NCI-H82 treated with DMSO at 0.1 percent for 48 hours (cell line): ENCODE results near the gene TOR1B.

Experiments used
- DNase-seq: peaks from one replicate; lab custom pipeline; 2025; ENCODE audit not compliant: unreplicated experiment; lab: John Stamatoyannopoulos, UW

TOR1B gene

GRCh38 chr9:129840034-129840433 lies 37.0 kb downstream of the TOR1B start:
- DNase-seq: no peak

GRCh38 chr9:129841071-129841470 lies 38.1 kb downstream of the TOR1B start:
- DNase-seq: peak; percentile 36

GRCh38 chr9:129845373-129845772 lies 42.4 kb downstream of the TOR1B start:
- DNase-seq: peak; percentile 78

- no peak for DNase-seq
These were observed 45.9 kb downstream of the TOR1B start for GRCh38 chr9:129848712-129849441.

- DNase-seq: no peak
These were observed 46.9 kb downstream of the TOR1B start for GRCh38 chr9:129849901-129850300.

GRCh38 chr9:129850821-129851550 lies 48.0 kb downstream of the TOR1B start:
- DNase-seq: no peak

- no peak for DNase-seq
These were observed 48.8 kb downstream of the TOR1B start for GRCh38 chr9:129851821-129852220.

- DNase-seq: no peak
These were observed 49.6 kb downstream of the TOR1B start for GRCh38 chr9:129852579-129852978.

GRCh38 chr9:129853614-129854013 lies 50.6 kb downstream of the TOR1B start:
- no peak for DNase-seq

GRCh38 chr9:129854588-129855110 lies 51.7 kb downstream of the TOR1B start:
- DNase-seq: no peak

- DNase-seq: no peak
These were observed 54.2 kb downstream of the TOR1B start for GRCh38 chr9:129857207-129857606.

GRCh38 chr9:129858167-129858962 lies 55.4 kb downstream of the TOR1B start:
- DNase-seq: no peak
